KMS-11 (cell line): ENCODE results near the gene TALDO1.

Experiments
- H2AFZ ChIP-seq: fragments of 200-600 bp; sonication (generic); 2 replicates; pipeline ENCODE4 v1.6.1; 2016; ENCODE audit warnings: antibody characterized with exemption, mixed run types, low read depth
- H3K27ac ChIP-seq: fragments of 200-600 bp; sonication (generic); 2 replicates; pipeline ENCODE4 v1.6.1; 2016; ENCODE audit warnings: mild to moderate bottlenecking, mixed run types
- H3K27me3 ChIP-seq: fragments of 200-600 bp; sonication (generic); 2 replicates; pipeline ENCODE4 v1.6.1; 2017; ENCODE audit warnings: mild to moderate bottlenecking, low read depth, mixed run types, moderate library complexity; ENCODE audit not compliant: insufficient read depth
- H3K36me3 ChIP-seq: fragments of 200-600 bp; sonication (generic); 2 replicates; pipeline ENCODE4 v1.6.1; 2017; ENCODE audit warnings: mild to moderate bottlenecking, mixed run types; ENCODE audit not compliant: insufficient read depth
- H3K4me1 ChIP-seq: fragments of 200-600 bp; sonication (generic); 2 replicates; pipeline ENCODE4 v1.6.1; 2016; ENCODE audit warnings: mild to moderate bottlenecking, low read depth, mixed run types; ENCODE audit not compliant: poor library complexity, severe bottlenecking
- H3K4me2 ChIP-seq: fragments of 200-600 bp; sonication (generic); 2 replicates; pipeline ENCODE4 v1.7.0; 2016; ENCODE audit warnings: mild to moderate bottlenecking, mixed run types
- H3K4me3 ChIP-seq: fragments of 200-600 bp; sonication (generic); IDR thresholded peaks from 2 replicates; pipeline ENCODE4 v1.6.1; 2017; ENCODE audit warnings: low read depth, low read length, mixed read lengths; ENCODE audit not compliant: insufficient read depth
- H3K79me2 ChIP-seq: fragments of 200-600 bp; sonication (generic); 2 replicates; pipeline ENCODE4 v1.6.1; 2016; ENCODE audit warnings: low read depth, mixed run types; ENCODE audit not compliant: insufficient read depth
- H3K9ac ChIP-seq: fragments of 200-600 bp; sonication (generic); 2 replicates; pipeline ENCODE4 v1.6.1; 2016; ENCODE audit warnings: mild to moderate bottlenecking, mixed run types
- H4K20me1 ChIP-seq: fragments of 200-600 bp; sonication (generic); 2 replicates; pipeline ENCODE4 v1.6.1; 2016; ENCODE audit warnings: mild to moderate bottlenecking, mixed run types; ENCODE audit not compliant: insufficient read depth
- CTCF ChIP-seq: fragments of 200-600 bp; sonication (generic); conservative IDR thresholded peaks from 2 replicates; pipeline ENCODE4 v1.6.1; 2017; ENCODE audit warnings: low read depth, mild to moderate bottlenecking, antibody characterized with exemption, low read length, moderate library complexity, mixed read lengths

TALDO1 gene

GRCh38 chr11:776561-777287 lies 29.5 kb downstream of the TALDO1 start:
- H3K4me3 ChIP-seq: no peak overlapping the region
- TF ChIP-seq CTCF: no peak
- H3K27me3 ChIP-seq: no peaks in the 10 kb centered on the region
- peak overlapping the region; percentile 56 for H3K27ac ChIP-seq
- H2AFZ ChIP-seq: no peak overlapping the region
- H3K36me3 ChIP-seq: no peaks in the 10 kb centered on the region
- H3K9ac ChIP-seq: peak overlapping the region; percentile 88
- peaks cover 42% of the 10 kb centered on the region for H3K79me2 ChIP-seq
- H3K4me1 ChIP-seq: peaks cover 12% of the 10 kb centered on the region
- peak overlapping the region; percentile 76 for H3K4me2 ChIP-seq
- H4K20me1 ChIP-seq: no peaks in the 10 kb centered on the region

- H2AFZ ChIP-seq: peak within 1 kb of the TSS; percentile 59; the same call in 1 of the 2 replicates
- no peaks in the 10 kb centered on the region for H3K36me3 ChIP-seq
Measured at GRCh38 chr11:777288-778255, 30.3 kb downstream of the TALDO1 start, which contains the start of gene GATD1. GATD1 (minus strand) TSS chr11:777487; CDS start chr11:777462, 25 bp downstream.

DNA sequence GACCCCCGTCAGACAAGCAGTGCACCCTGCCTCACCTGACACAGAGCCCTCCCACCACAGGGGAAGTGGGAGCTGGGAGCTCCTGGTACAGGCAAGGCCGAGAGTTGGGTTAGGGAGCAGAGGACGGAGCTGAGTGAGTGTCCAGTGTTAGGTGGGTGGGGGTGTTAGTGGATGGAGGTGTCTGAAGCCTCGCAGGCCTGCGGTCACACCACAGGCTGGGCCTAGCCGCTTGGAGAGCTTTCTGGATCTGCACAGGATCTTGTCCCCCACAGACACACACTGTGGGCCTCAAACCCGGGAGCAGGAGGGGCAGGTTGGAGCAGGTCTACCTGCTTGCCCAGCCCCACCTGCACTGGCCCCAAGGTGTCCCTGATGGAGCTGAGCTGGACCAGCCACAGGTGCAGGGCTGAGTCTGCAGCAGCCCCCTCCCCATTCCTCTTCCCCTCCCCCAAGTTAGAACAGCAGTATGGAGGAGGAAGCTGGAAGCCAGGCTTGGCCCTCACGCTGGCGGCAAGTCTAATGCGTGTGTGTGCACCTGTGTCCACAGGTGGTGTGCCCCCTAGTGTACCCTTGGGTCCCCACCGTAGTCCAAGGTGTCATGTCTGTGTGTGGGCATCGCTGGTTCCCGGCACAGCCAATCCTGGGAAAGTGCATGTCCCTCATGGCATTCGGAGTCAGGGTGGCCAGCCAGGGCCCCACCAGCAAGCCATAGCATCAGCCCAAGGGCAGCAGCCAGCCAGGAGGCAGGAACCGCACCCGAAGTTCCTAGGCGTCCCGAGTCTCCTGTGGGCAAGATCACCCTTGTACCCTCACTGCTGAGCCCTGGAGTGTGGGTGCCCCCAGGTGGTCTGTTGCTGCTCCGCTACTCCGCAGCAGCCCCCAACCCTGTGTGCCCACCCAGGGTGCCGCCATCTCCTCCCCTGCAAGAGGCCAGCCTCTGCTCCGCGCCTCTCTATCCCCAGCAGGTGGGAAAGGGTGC lies 32.0 kb downstream of the TALDO1 start:
- Histone ChIP-seq H3K4me2 (no peak overlapping the region), H4K20me1 (no peaks in the 10 kb centered on the region), H3K4me1 (peaks cover 12% of the 10 kb centered on the region), H3K36me3 (no peaks in the 10 kb centered on the region), H3K4me3 (no peak overlapping the region), H3K9ac (no peak overlapping the region), H3K79me2 (peaks cover 26% of the 10 kb centered on the region), H3K27ac (no peak overlapping the region), H2AFZ (no peak overlapping the region), H3K27me3 (no peaks in the 10 kb centered on the region)
- no peak for TF ChIP-seq CTCF

More at GRCh38 chr11:777288-778255, 30.3 kb downstream of the TALDO1 start, which contains the start of gene GATD1:
- no peaks in the 10 kb centered on the region for H3K27me3 ChIP-seq
- no peak within 1 kb of the TSS for H3K4me3 ChIP-seq
- TF ChIP-seq CTCF: no peak
- peaks cover 12% of the 10 kb centered on the region for H3K4me1 ChIP-seq
- peak within 1 kb of the TSS; percentile 88 for H3K9ac ChIP-seq
- peak within 1 kb of the TSS; percentile 56 for H3K27ac ChIP-seq
- peak within 1 kb of the TSS; percentile 76 for H3K4me2 ChIP-seq
- no peaks in the 10 kb centered on the region for H4K20me1 ChIP-seq
- H3K79me2 ChIP-seq: peaks cover 42% of the 10 kb centered on the region
